T1000 (cell line): Measurements from ENCODE around the gene SAP30L.

Source experiments
- DNase-seq: peaks from one replicate; lab custom pipeline; 2025; ENCODE audit warnings: mixed read lengths; lab: John Stamatoyannopoulos, UW

Gene SAP30L

DNA sequence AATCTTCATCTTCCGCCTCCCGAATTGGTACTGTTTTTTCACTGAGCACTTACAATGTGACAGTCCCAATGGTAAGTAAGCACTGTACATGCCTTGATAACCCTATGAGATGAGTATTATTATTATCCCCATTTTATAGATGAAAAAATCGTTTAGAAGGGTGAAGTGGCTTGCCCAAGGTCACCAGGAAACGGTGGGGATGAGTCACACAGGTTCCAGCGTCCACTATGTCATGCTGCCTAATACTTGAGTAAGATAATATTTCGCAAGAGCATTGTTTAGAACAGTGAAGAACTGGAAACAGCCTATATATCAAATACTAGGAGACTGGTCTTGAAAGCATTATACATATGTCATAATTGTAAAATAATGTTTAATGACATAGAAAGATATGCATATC is 19.4 kb downstream of the SAP30L start:
- no peak for DNase-seq

DNA sequence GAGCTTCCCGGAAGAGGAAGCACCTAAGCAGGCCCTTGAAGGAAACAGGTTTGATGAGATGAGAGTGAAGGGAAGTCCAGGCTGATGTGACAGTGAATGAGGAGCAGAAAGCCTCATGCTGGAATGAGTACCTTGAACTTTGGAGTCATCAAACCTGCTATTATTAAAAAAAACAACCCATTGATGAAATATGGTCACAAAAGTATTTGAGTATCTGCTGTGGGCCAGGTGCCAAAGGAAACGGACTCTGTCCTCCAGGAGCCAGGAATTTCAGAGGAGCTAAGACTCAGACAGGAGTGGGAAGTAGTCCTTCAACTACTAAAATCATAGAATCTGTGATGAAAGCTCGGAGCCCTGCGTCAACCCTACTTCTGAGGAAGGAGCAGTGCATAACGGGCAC is 20.4 kb downstream of the SAP30L start:
- DNase-seq, result no peak

DNA sequence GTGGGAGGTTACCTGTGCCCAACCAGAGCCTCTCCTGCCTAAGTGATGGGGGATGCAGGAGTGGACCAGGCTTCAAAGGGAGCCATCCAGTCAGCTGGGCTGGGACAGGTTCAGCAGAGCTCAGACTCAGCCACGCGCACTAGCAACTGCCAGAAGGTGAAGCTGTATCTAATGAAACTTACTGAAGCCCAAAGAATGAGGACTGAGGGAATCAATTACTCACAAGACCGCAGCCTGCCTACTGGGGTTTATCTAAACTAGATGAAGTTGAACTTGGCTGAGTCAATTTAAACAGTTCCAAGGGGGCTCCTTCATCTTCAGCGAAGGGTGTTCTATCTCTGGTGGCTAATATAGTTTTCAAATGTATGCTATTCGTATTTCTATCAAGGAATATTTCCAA is 20.9 kb downstream of the SAP30L start:
- DNase-seq, result no peak

DNA sequence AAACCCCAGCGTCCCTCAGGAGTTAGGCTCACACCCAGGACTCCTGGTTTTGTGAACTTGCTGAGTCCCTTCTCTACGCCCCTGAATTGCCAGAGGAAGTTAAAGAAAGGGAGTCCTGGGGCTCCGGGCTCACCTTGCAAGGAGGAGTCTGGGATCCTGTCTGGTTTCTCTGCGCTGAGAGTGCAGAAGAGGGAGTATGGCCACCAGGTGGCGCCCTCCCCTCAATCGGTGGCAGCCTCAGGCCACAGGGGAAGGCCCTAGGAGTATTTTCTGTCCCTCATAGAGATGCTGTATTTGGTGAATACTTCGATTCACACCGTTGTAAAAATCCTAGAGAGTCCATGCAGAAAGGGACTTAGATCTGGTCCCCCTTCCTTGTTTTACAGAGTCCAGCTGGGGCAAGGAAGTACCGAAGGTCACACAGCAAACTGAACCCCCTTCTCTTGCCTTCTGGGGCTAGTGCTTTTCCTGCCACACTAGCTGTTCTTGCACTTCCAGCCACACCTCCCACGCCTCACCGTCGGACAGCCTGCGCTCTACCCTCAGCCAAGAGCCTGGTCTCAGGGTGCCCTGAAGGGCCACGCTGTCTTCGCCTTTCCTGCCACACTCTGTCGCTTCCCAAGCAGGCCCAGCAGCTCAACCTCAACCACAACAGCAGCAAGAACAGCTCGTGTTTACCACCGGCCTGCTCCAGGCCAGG is 22.0 kb downstream of the SAP30L start:
- peak; percentile 59 for DNase-seq

DNA sequence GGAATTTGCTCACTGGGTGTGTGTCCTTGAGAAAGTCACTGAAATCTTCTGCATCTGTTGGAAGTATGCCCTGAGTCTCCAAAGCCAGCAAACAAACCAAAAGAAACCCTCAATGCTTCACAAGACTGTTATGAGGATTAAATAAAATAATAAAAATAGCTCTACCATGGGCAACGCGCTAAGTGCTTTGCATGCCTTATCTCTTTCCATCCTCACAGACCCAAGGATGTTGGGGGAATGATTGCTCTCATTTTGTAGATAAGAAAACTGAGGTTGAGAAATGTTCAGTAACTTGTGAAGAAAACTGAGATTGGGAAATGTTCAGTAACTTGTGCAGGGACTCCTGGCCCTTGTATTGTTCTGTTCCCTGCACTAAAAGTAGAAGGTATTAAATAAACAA is 24.3 kb downstream of the SAP30L start:
- DNase-seq, result no peak

DNA sequence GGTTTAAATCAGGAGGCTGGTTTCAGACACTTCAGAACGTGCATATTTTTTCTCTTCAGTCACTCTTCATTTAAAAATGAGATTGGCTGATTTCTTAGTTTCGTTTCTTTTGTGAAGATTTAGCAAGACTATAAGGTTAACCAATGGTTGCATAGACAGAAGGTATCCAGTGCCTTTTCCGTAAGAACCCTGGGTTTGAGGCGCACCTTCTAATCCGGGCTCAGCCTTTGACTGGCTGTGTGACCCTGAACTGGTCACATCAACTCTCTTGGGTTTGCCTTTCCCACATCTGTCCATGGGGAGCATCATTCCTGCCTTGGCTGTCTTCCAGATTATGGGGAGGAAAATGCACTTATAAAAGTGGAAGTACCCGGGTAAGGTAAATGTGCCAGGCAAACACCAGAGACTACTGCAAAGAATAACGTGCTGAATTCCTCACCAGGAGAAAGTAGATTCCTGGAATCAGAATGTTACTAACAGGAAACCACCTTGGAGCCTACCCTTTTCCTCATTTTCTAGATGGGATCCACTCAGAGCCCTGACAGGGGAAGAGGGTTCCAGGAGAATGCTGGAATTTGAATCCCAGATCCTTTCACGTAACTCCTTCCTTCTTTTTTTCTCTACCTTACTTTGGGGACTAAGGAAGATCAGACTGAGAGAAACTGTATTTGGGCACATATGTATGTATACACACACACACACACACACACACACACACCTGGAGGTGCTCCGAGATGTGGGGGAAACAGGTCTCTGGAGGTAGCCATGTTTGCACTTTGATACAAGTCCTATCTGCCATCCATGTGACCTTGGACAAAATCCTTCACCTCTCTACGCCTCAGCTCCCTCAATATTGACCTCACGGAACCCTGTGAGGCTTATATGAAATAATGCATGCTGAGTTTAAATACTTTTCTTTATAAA is 25.4 kb downstream of the SAP30L start:
- DNase-seq, result no peak

DNA sequence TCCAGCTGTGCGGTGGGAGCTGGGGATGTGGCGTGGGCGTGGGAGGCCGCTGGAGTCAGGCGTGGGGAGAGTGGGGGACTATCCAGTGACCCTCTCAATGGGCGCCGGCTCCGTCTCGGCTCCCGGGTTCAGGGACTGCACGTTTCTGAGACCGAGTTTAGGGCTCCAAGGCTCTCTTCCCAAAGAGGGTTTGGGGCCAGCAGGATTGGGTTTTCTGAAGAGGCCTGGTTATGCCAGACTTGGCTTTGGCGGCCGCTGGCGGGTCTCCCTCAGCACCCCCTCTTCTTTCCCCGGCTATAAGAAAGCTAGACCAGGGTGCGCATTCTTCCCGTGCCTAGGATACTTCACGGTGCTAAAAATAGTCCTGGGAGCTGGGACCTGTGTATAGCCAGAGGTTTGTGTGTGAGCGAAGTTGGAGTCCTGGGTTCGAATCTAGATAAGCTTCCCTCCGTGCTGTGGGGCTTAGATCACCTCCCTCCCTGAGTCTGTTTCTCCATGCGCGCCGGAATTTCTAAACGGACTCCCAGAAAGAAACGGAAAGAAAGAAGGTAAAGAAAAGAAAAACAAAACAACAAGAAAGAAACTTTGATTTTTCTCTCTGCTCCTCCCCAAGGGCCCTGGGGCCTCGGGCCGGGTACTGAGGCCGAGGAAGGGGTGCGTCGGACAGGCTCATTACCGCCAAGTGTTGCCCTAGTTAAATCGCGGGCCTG is 27.2 kb downstream of the SAP30L start:
- DNase-seq, result no peak

DNA sequence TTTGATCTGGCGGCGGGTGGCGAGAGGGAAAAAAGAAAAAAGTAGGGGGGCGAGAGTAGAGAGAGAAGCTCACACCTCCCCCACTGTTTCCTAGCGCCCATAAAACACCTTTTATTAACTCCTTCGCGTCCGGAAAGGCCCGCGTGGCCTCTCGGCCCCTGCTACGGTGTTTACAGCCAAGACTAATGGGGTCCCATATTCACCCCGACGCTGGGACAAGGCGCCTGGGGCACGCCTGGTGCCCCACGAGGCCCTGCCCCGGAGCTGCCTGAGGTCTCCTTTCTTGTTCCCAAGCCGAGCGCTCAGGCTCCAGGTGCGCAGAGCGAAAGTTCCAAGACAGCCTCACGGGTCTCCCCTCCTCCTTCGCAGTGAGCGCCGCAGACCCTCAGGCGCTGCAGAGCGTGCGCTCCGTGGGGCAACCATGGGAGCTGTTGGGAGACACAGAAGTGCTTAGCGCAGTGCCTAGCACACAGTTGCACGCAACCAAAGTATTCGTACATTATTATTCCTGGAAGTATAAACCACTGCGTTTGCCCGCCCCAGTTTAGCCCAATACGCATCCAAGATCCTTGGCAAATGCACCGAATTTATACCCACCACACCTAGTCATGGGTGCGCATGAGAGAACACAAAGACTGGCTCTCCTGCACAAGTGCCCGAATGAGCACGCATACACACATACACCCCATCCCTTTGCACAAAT is 27.9 kb downstream of the SAP30L start:
- DNase-seq, result no peak

DNA sequence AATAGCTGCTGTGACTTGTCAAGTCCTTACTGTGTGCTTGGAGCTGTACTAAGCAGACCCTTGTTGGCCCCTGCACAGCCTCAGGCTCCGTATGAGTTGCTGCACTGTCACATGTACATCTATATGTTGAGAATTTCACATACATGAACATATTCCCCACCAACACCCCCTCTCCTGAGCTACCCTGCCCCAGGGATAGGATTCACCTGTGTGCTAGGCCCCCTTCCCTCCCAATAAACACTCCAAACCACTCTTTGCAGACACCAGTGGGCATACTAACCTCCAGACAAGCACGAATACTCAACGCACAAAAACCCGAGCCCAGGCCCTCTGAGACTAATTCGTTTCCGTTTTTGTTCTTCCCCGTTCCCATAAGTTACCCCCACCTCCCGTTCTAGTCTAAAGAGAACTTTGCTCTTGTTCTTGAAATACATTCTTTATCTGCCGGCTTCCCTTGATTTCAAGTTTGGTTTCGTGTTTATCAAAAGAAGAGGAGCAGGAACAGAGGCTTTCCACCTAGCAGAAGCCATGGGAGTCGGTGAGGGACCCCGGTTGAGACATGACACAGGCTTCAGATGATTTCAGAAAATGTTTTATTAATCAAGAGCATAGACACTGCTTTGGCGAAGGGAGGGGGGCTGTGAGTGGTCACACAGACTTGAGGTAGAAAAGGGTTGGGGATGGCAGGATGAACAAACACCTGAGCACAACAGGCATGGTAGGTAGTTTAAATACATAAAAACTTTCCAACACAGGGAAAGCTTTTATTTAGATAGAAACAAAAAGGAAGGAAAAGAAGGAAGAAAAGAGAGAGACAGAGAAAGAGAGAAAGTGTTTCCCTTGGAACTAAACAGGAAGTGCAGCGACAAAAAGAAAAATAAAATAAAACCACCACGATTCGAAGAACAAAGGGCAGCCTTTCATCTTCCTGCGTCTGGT is 28.9 kb downstream of the SAP30L start:
- DNase-seq, result no peak

DNA sequence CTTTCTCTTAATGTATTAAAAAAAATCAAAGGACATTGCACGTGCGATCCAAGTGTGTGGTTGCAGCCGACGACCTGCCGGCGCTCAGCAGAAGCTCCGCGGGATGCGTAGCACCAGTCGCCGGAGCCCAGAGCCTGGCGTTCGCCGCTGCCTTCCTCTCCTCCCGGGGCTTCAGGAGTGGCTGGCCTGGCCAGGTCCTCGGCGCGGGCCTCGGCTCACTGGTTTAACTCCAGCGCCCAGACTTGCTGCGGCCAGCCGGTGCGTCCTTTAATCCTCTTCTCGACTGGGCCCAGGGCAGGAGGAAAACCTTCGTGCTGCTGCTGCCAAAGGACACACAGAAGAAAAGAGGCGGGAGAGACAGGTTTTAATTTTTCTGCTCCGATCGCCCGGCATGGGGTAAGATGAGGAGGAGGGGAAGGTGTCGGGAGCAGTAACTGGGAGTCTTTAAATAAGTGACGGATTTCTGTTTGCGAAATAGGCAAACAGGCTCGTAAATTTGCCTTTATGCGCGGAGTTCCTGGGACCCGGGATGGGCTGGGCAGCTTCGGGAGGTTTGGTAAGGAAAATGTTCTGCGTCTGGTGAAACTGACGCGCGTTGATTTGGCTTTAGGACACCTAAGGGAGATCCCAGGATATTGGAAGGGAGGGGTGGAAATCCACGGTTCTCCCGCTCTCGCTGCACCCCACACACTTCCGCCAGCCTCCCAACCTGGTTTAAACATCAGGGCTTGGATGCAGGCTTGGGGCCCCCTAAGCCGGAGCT is 30.0 kb downstream of the SAP30L start:
- no peak for DNase-seq

DNA sequence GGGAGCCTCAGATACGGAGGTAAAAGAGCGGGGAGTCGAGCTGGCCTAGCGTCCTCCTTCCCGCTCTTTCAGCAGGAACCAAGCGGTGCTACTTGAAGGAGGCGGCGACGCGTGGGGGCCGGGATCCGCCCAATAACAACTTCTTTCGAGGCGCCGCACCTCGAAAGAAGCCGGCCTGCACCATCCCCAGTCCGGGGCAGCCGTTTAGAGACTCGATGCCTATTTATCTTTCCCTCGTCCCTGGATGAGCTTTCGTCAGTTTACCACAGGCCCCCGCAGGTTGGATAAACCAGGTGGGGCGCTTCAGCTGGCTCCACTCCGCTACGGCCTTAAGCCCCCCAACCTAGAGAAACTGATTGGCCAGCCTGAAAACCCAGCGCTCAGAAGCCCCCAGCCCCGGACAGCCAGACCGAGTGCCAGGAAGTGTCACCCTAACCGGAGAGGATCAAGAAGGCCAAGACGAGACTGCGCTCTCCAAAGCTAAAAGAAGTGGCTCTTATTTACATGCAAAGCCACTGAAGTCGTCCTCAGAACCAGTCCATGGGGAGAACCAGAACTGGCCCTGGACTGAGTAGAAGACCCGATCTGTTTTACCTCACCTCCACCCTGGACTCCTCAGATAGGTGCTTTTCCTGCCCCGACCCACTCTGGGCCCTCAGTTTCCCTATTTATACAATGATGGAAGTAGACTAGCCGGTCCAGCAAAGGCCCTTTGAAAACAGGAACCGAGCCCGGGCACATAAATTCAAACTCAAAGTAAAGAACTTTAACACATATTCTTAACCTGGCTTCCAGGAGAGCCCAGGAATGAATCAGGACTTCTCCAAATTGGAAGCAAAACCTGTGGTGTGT is 30.8 kb downstream of the SAP30L start:
- DNase-seq, result no peak

DNA sequence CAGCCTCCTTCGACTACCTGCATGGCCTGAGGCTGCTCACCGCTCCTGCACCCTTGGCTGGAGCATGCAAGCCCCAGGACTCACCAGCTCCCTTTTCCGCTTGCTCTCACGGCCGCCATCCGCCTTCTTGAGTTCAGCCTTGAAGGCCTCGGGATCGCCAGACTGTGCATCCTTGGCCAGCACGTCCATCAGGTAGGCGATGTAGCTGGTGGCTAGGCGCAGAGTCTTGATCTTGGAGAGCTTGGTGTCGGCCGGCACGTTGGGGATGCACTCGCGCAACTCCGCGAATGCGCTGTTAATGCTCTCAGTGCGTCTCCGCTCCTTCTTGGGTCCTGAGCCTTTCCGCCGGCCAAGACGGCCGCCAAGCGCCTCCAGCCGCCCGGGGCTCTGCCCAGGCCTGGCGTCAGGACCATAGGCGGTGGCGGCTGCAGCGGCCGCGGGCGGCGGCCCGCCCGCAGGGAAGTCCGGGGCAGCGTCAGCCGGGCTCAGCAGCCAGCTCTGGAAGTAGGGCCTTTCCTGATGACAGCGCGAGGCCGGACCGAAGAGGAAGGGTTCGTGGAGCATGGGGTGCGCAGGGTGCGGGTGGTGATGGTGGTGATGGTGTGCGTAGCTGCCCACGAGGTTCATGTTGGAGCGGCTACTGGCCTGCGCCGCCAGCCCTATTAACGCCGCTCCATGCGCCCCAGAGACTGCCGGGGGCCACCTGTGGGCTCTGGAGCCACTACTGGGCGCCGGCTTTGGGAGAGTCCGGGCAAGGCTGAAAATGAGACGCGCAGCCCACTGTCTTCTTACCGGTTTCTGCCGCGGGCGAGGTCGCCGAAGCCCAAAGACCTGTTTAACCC is 31.8 kb downstream of the SAP30L start:
- no peak for DNase-seq

DNA sequence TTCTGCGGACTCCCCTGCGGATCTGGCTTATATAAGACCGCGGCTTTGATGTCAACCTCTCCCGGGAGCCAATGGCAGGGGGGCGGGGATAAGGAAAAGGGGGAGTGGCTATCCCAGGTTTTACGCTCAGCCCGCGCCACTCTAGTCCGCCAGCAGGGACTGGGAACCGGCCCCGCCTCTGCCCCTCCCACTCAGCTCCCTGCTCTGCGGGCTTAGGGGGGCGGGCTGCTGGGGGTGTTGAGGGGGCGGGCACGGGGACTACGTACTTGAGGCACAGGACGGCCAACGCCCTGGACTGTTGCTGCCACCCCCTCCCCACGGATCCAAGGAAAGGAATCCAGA is 32.4 kb downstream of the SAP30L start, which contains the start of gene HAND1:
Gene HAND1 (minus strand): TSS at position 4 of the 342 bp plus-strand sequence. CDS start 219 bp downstream, outside the sequence.
- peak; percentile 2 for DNase-seq

DNA sequence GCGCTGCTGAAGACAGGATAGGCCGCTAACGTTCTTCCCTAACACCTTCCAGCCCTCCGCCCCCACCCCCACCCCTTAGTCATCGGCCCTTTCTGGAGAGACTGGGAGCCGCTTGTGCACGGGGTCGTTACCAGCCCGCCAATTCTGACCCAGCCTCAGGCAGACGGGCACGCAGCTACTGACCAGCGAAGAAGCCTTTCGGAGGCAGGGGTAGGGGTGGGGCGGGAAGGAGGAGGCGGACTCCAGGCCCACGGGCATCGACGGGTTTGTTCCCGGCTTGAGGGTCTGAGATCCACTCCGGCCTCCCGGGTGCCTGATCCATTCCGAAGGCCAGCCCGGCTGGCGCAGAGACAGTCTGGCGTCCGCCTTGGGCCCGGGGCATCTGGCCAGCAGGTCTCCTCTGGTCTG is 33.0 kb downstream of the SAP30L start:
- DNase-seq, result no peak

DNA sequence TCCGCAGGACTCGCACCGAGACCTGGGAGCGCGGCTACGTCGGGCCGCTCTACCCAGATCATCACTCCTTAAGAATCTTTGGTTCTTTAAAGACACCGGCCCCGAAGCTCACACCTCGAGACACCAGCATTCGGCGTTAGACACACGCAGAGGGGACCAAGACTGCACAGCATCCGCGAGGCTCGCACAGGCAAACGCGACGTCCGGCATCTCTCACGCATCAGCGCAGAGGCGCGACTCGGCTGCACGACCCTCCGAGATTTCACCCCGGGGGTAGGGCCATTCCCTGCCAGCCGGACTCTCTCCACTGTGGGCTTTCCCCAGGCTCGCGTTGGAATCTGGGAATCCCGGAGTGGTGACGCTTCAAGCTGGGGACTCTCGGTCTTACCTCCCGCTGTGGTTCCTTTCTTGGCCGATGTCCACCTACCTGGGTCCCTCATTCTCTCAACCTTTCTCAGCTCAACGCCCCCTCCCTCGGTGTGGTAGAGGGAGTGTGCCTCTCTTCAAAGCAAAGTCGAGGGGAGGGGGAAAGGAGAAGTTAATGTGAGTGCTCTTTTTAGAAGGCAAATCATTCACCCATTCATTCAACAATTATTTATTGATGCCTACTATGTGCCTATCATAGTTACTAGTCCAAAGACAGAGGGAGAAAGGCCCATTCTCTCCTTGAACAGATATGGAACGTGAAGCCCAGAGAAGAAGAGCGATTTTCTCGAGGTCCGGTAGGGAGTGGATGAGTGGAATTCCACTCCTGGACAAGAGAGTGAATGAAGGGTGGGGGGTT is 33.6 kb downstream of the SAP30L start:
- DNase-seq, result no peak

DNA sequence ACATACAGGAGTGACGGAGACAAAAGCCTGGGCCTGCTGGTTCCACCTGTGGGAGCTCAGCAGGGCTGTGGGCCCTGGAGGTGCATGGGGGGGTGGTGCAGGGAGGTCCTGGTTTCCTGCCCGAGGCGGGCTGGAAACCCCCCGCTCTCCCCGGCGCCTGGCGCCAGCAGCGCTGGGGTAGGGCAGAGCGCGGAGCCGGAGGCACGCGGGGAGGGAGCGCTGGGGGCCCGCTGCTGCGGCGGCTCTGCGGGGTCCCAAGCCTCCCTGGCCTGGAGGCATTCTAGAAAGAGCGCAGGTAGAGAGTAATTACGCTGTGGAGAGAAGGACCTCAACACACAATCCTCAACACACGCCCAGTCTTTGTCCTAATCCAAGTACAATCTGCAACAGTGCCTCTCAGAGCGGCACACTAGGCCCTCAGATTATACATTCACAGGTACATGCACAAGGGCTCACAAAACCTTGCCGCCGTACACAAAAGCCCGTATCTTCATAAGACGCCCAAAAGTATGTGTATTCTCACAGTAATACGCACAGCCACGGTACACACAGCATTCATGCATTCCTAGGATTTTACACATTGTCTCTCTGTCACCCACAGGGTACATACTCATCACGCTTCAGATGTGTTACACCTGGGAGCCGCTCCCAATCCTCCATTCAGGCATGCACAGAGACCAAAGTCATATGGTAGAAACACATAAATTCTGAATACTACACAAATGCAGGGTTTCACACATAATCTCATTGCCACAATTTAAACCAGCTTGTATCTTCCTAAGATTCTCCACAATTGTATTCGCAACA is 34.4 kb downstream of the SAP30L start:
- no peak for DNase-seq

DNA sequence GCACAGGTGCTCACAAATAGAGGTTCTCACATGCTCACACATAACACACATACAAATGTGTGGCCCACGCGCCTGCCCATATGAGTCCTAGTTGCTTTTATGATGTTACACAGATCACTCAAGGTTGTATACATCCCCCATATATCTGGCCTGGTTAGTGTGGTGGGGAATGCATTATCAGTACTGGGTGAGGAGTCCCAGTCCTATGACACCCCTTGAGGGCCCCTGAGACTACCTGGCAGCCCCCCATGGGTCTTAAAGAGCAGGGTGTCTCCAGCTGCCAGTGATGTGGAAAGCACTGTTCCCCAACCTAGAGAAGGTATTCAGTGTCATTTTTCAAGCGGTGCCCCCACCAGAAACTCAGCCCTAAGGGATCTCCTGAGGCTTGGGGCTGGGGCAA is 35.0 kb downstream of the SAP30L start:
- DNase-seq, result no peak
